H1 (cell line): ENCODE data around the gene LCAT.

ENCODE experiments used
- CEBPB ChIP-seq: IDR thresholded peaks from 2 replicates; pipeline ENCODE4 v1.6.1; 2012; ENCODE audit warnings: low read depth, low read length
- CTCF ChIP-seq, 3 experiments: IDR thresholded peaks; 1 replicate in 2 of 3; 2 replicates in 1 of 3; pipeline versions ENCODE4 v1.5.1 to v1.6.1; 2011; ENCODE audit warnings: low read length in 3 of 3, mild to moderate bottlenecking in 3 of 3, inconsistent platforms in 2 of 3, low read depth in 1 of 3, moderate library complexity in 1 of 3; ENCODE audit not compliant: insufficient read depth in 1 of 3; ENCODE audit errors: control extremely low read depth in 1 of 3
- EZH2 ChIP-seq: fragments of 200-600 bp; sonication (generic); IDR thresholded peaks from 2 replicates; pipeline ENCODE4 v1.7.1; 2012; ENCODE audit warnings: low read depth, mild to moderate bottlenecking, moderate library complexity, low read length, inconsistent platforms; ENCODE audit not compliant: severe bottlenecking
- MAFK ChIP-seq: IDR thresholded peaks from 2 replicates; pipeline ENCODE4 v1.6.1; 2012; ENCODE audit warnings: low read depth, mild to moderate bottlenecking, improper control_type of control experiment, low read length
- MAX ChIP-seq: IDR thresholded peaks from 2 replicates; pipeline ENCODE4 v1.6.1; 2012; ENCODE audit warnings: inconsistent platforms
- POLR2A ChIP-seq, 2 experiments: IDR thresholded peaks; 1 replicate in 1 of 2; 2 replicates in 1 of 2; pipeline ENCODE4 v1.6.1; 2011; ENCODE audit warnings: low read depth in 2 of 2, low read length in 2 of 2, mild to moderate bottlenecking in 2 of 2; ENCODE audit errors: control extremely low read depth in 1 of 2
- RAD21 ChIP-seq, 2 experiments: IDR thresholded peaks in 1 of 2; conservative IDR thresholded peaks in 1 of 2; 2 replicates each; pipeline ENCODE4 v1.6.1; 2011; ENCODE audit warnings: low read depth in 2 of 2, low read length in 2 of 2, improper control_type of control experiment in 1 of 2, inconsistent platforms in 1 of 2, mild to moderate bottlenecking in 1 of 2, moderate library complexity in 1 of 2

GRCh38 chr16:67941469-67942199 lies 2.3 kb downstream of the LCAT start:
- TF ChIP-seq CEBPB (no peak), POLR2A (IDR thresholded peaks at IDR 0.05; ENCODE audit: control extremely low read depth in 1 of 2, low read depth in 2 of 2, low read length in 2 of 2) (peak in 1 of 2 experiments; percentile 7; a peak in 1 of 3 replicates), EZH2 (no peak), MAFK (no peak), RAD21 (IDR thresholded peaks at IDR 0.05 in 1 of 2, conservative IDR thresholded peaks at IDR 0.05 in 1 of 2; ENCODE audit: low read depth in 2 of 2, low read length in 2 of 2) (no peak), MAX (no peak), CTCF (IDR thresholded peaks at IDR 0.05; ENCODE audit: control extremely low read depth in 1 of 3, insufficient read depth in 1 of 3, low read depth in 1 of 3, low read length in 3 of 3) (no peak)
